NK-92 (cell line): ENCODE data around the gene SLC25A34.
"Not testable (repeated sequence)": the region's sequence is repeated elsewhere in the genome, so short reads cannot be mapped to it uniquely, and the experiment has no call there.

ENCODE experiments used
- DNase-seq: peaks from one replicate; lab custom pipeline; 2025; ENCODE audit not compliant: unreplicated experiment; lab: John Stamatoyannopoulos, UW

The SLC25A34 gene

GRCh38 chr1:15736038-15736891, at the start of gene SLC25A34:
SLC25A34 (plus strand) TSS chr1:15736258; CDS start chr1:15736486, 228 bp downstream.
- no peak for DNase-seq

GRCh38 chr1:15687446-15687845, 48.6 kb upstream of the SLC25A34 start:
- DNase-seq: no peak

GRCh38 chr1:15690317-15690716, 45.7 kb upstream of the SLC25A34 start:
- DNase-seq: no peak

GRCh38 chr1:15691434-15692032, 44.5 kb upstream of the SLC25A34 start:
- no peak for DNase-seq

GRCh38 chr1:15692121-15692682, 43.9 kb upstream of the SLC25A34 start:
- no peak for DNase-seq

- DNase-seq: no peak
Observed at GRCh38 chr1:15693371-15693770, 42.7 kb upstream of the SLC25A34 start.

- no peak for DNase-seq
Observed at GRCh38 chr1:15696956-15697521, 39.0 kb upstream of the SLC25A34 start.

GRCh38 chr1:15698201-15698600, 37.9 kb upstream of the SLC25A34 start:
- DNase-seq: no peak

- DNase-seq: not testable (repeated sequence)
Observed at GRCh38 chr1:15699321-15699720, 36.7 kb upstream of the SLC25A34 start.

GRCh38 chr1:15700508-15700907, 35.5 kb upstream of the SLC25A34 start:
- no peak for DNase-seq

GRCh38 chr1:15701784-15702183, 34.3 kb upstream of the SLC25A34 start:
- no peak for DNase-seq

- DNase-seq: no peak
Observed at GRCh38 chr1:15702722-15703550, 33.1 kb upstream of the SLC25A34 start.

- DNase-seq: no peak
Observed at GRCh38 chr1:15703562-15703961, 32.5 kb upstream of the SLC25A34 start.

- no peak for DNase-seq
Observed at GRCh38 chr1:15704526-15705183, 31.4 kb upstream of the SLC25A34 start.

- no peak for DNase-seq
Observed at GRCh38 chr1:15705184-15705566, 30.9 kb upstream of the SLC25A34 start.

- DNase-seq: no peak
Observed at GRCh38 chr1:15706751-15707150, 29.3 kb upstream of the SLC25A34 start.

GRCh38 chr1:15707239-15707925, 28.7 kb upstream of the SLC25A34 start:
- DNase-seq: no peak

GRCh38 chr1:15708486-15709137, 27.4 kb upstream of the SLC25A34 start:
- DNase-seq: no peak

GRCh38 chr1:15709226-15709625, 26.8 kb upstream of the SLC25A34 start:
- no peak for DNase-seq
